ENCODE data around the gene XYLT2. TPM values are rescaled to one million over a fixed set of nuclear protein-coding genes. Genes with fewer than 3 reads are reported as not detected.

XYLT2 gene
- total and polyA plus RNA-seq, 2 of the 13 experiments (the other 11 are each of a cell fraction or from before 2014, with no cell fraction given), result 17.0 to 22.1 TPM

GRCh38 chr17:50360486-50361115 lies 14.7 kb downstream of the XYLT2 start:
- intact Hi-C loops (cut with micrococcal nuclease; ENCODE audit: unreplicated experiment), result no loop called here

More at GRCh38 chr17:50360486-50361115, 14.7 kb downstream of the XYLT2 start:
- ChIA-PET CTCF (ENCODE audit: low intra/inter-chr PET ratio, low total read pairs) (no interaction called here), POLR2A (interaction anchor here (1.9 to 2.4 kb wide), 4 partner anchors 11 to 99 kb away, joined by 5 to 21 read pairs (median 9); partner anchors contain the start of gene XYLT2)
- DNase-seq (ENCODE audit: low spot score) (no peak), FAIRE-seq (no peak), ATAC-seq (no peak)
- H3K27ac ChIP-seq (ENCODE audit: extremely low read length, insufficient read depth, low read length), result no peak overlapping the region
- H3K4me1 ChIP-seq (ENCODE audit: insufficient read depth, low read length), result peaks cover 44% of the 10 kb centered on the region
- H3K4me2 ChIP-seq (ENCODE audit: low read depth, low read length), result no peak overlapping the region
- TF ChIP-seq HMGXB4 (CRISPR knock-in tag; IDR thresholded peaks at IDR 0.05; ENCODE audit: borderline replicate concordance in 1 of 2, low read depth in 1 of 2), result no peak
- TF ChIP-seq AGO2 (optimal IDR thresholded peaks at IDR 0.05; ENCODE audit: low read depth, low read length), result peak; percentile 34
- no peaks in the 10 kb centered on the region for H4K20me1 ChIP-seq (ENCODE audit: insufficient read depth, low read length)
- no peaks in the 10 kb centered on the region for H3K9me3 ChIP-seq (ENCODE audit: low read length)
- 98% methylated on average over 11 of the region's 11 CpGs for WGBS (ENCODE audit: low lambda C conversion rate)
- no peaks in the 10 kb centered on the region for H3K27me3 ChIP-seq (ENCODE audit: control insufficient read depth in 1 of 2, insufficient read depth in 2 of 2, low read length in 2 of 2)
- H2AFZ ChIP-seq (ENCODE audit: low read length), result no peak overlapping the region
- in situ Hi-C loops (cut with HindIII; ENCODE audit: extremely low pct_ligation_motif_present, low pct_unique_long_range_greater_than_20kb), result no loop called here
- peaks cover 20 to 39% of the 10 kb centered on the region in 2 experiments for H3K36me3 ChIP-seq (replicated peaks in 1 of 2; ENCODE audit: control insufficient read depth in 1 of 2, insufficient read depth in 2 of 2, low read length in 2 of 2)
- H3K9ac ChIP-seq (ENCODE audit: insufficient read depth, low read depth, low read length), result no peak overlapping the region
- no peaks in the 10 kb centered on the region for H3K79me2 ChIP-seq (ENCODE audit: insufficient read depth, low read length)
- no TSS peak for BruUV-seq (replicated peaks)
- H3K4me3 ChIP-seq (replicated peaks in 1 of 3; ENCODE audit: insufficient read depth in 1 of 3, low read depth in 2 of 3, low read length in 3 of 3), result no peak overlapping the region

All from HepG2 (cell line).